ENCODE data around the gene CLNK.

CLNK gene

GRCh38 chr4:10704430-10704810 lies 19.9 kb upstream of the CLNK start:
- no peak for TF ChIP-seq REST (IDR thresholded peaks at IDR 0.05; ENCODE audit: insufficient read depth in 1 of 2, low read depth in 2 of 2, low read length in 2 of 2)
- no peak for TF ChIP-seq POLR2AphosphoS5 (IDR thresholded peaks at IDR 0.05; ENCODE audit: low read depth, low read length)
- no peak for TF ChIP-seq SIN3A (IDR thresholded peaks at IDR 0.05; ENCODE audit: borderline replicate concordance, insufficient read depth, low read length)
- no peak for TF ChIP-seq TAF1 (IDR thresholded peaks at IDR 0.05; ENCODE audit: borderline replicate concordance, insufficient read depth, low read length)
- TF ChIP-seq FOXP2 (optimal IDR thresholded peaks at IDR 0.05; ENCODE audit: borderline replicate concordance, extremely low read depth, extremely low read length, insufficient read depth) = no peak

GRCh38 chr4:10703766-10704429 lies 19.3 kb upstream of the CLNK start:
- TF ChIP-seq POLR2AphosphoS5 (IDR thresholded peaks at IDR 0.05; ENCODE audit: low read depth, low read length) = no peak

- TF ChIP-seq SIN3A (IDR thresholded peaks at IDR 0.05; ENCODE audit: borderline replicate concordance, insufficient read depth, low read length) (no peak), REST (IDR thresholded peaks at IDR 0.05; ENCODE audit: insufficient read depth in 1 of 2, low read depth in 2 of 2, low read length in 2 of 2) (no peak), FOXP2 (optimal IDR thresholded peaks at IDR 0.05; ENCODE audit: borderline replicate concordance, extremely low read depth, extremely low read length, insufficient read depth) (no peak), TAF1 (IDR thresholded peaks at IDR 0.05; ENCODE audit: borderline replicate concordance, insufficient read depth, low read length) (no peak), POLR2AphosphoS5 (IDR thresholded peaks at IDR 0.05; ENCODE audit: low read depth, low read length) (no peak)
Observed at GRCh38 chr4:10703156-10703555, 18.6 kb upstream of the CLNK start.

- TF ChIP-seq TAF1 (IDR thresholded peaks at IDR 0.05; ENCODE audit: borderline replicate concordance, insufficient read depth, low read length) (no peak), REST (IDR thresholded peaks at IDR 0.05; ENCODE audit: insufficient read depth in 1 of 2, low read depth in 2 of 2, low read length in 2 of 2) (no peak), SIN3A (IDR thresholded peaks at IDR 0.05; ENCODE audit: borderline replicate concordance, insufficient read depth, low read length) (no peak), POLR2AphosphoS5 (IDR thresholded peaks at IDR 0.05; ENCODE audit: low read depth, low read length) (no peak), FOXP2 (optimal IDR thresholded peaks at IDR 0.05; ENCODE audit: borderline replicate concordance, extremely low read depth, extremely low read length, insufficient read depth) (no peak)
Observed at GRCh38 chr4:10701702-10702460, 17.3 kb upstream of the CLNK start.

- no peak for TF ChIP-seq TAF1 (IDR thresholded peaks at IDR 0.05; ENCODE audit: borderline replicate concordance, insufficient read depth, low read length)
- TF ChIP-seq SIN3A (IDR thresholded peaks at IDR 0.05; ENCODE audit: borderline replicate concordance, insufficient read depth, low read length) = no peak
- no peak for TF ChIP-seq REST (IDR thresholded peaks at IDR 0.05; ENCODE audit: insufficient read depth in 1 of 2, low read depth in 2 of 2, low read length in 2 of 2)
- TF ChIP-seq POLR2AphosphoS5 (IDR thresholded peaks at IDR 0.05; ENCODE audit: low read depth, low read length) = no peak
- TF ChIP-seq FOXP2 (optimal IDR thresholded peaks at IDR 0.05; ENCODE audit: borderline replicate concordance, extremely low read depth, extremely low read length, insufficient read depth) = no peak
Observed at GRCh38 chr4:10701161-10701560, 16.6 kb upstream of the CLNK start.

All from PFSK-1 (cell line).